IMR-90 (cell line): ENCODE results near the gene SP9.

Source experiments
- CHD1 ChIP-seq: IDR thresholded peaks from 2 replicates; pipeline ENCODE4 v1.6.1; 2012; ENCODE audit warnings: low read depth, low read length, improper control_type of control experiment
- CTCF ChIP-seq: conservative IDR thresholded peaks from 2 replicates; pipeline ENCODE4 v1.5.1; 2012; ENCODE audit warnings: mild to moderate bottlenecking, low read depth, low read length, improper control_type of control experiment
- MAZ ChIP-seq: IDR thresholded peaks from 2 replicates; pipeline ENCODE4 v1.6.1; 2012; ENCODE audit warnings: low read depth, mild to moderate bottlenecking, low read length, improper control_type of control experiment, moderate library complexity, borderline replicate concordance
- POLR2A ChIP-seq: IDR thresholded peaks from 2 replicates; pipeline ENCODE4 v1.6.1; 2012; ENCODE audit warnings: mild to moderate bottlenecking, low read depth, low read length

GRCh38 chr2:174340400-174341292 is 5.9 kb downstream of the SP9 start:
- TF ChIP-seq CTCF (no peak), MAZ (no peak), POLR2A (no peak), CHD1 (no peak)
